Measurements from ENCODE around the gene RAPGEF2. TPM values are rescaled to one million over a fixed set of nuclear protein-coding genes. Genes with fewer than 3 reads are reported as not detected.

The RAPGEF2 gene
- total RNA-seq, 4 donors from 2014 or later, result 60.2 to 109 (median 79.7) TPM

DNA sequence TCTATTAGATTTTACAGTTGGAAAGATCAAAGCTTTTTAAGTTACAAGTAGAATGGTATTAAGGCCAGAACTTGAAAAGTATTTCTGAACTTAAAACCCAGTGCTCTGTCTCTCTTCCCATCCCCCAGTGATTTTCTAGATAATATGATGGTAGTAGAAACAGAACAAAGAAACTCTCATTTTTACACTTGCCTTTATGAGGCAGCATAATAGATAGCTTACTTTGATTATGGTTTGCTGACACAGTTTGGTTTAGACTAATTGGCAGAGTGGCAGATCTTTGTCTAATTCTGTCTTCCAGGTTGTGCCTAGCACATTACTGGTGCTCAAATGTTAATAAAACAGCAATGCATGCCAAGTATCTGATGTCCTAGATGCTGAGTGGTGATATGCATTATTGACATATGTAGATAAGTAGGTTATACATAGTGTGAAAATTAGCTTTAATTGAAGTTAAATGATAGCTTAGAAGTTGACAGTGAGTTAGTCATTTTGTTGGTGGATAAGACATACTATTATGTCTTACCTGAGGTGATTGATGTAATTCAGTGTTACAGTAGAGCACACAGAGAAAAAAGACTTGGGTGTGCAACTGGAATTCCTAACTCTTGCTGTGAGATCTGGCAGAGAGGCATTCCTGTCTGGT lies 4.3 kb upstream of the RAPGEF2 start:
- Histone ChIP-seq H3K4me3 (replicated peaks in 1 of 3) (no peak overlapping the region), H3K4me1 (peaks cover 3 to 4% of the 10 kb centered on the region in 2 donors), H3K9me3 (no peaks in the 10 kb centered on the region), H3K27me3 (no peaks in the 10 kb centered on the region), H3K36me3 (no peaks in the 10 kb centered on the region), H3K27ac (no peak overlapping the region)
- intact Hi-C loops (cut with DNase I), result no loop called here
- TF ChIP-seq, protein P1, sequence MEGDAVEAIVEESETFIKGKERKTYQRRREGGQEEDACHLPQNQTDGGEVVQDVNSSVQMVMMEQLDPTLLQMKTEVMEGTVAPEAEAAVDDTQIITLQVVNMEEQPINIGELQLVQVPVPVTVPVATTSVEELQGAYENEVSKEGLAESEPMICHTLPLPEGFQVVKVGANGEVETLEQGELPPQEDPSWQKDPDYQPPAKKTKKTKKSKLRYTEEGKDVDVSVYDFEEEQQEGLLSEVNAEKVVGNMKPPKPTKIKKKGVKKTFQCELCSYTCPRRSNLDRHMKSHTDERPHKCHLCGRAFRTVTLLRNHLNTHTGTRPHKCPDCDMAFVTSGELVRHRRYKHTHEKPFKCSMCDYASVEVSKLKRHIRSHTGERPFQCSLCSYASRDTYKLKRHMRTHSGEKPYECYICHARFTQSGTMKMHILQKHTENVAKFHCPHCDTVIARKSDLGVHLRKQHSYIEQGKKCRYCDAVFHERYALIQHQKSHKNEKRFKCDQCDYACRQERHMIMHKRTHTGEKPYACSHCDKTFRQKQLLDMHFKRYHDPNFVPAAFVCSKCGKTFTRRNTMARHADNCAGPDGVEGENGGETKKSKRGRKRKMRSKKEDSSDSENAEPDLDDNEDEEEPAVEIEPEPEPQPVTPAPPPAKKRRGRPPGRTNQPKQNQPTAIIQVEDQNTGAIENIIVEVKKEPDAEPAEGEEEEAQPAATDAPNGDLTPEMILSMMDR (IDR thresholded peaks at IDR 0.05), result no peak
- TF ChIP-seq POLR2A (IDR thresholded peaks at IDR 0.05), result no peak
- no peak for DNase-seq

DNA sequence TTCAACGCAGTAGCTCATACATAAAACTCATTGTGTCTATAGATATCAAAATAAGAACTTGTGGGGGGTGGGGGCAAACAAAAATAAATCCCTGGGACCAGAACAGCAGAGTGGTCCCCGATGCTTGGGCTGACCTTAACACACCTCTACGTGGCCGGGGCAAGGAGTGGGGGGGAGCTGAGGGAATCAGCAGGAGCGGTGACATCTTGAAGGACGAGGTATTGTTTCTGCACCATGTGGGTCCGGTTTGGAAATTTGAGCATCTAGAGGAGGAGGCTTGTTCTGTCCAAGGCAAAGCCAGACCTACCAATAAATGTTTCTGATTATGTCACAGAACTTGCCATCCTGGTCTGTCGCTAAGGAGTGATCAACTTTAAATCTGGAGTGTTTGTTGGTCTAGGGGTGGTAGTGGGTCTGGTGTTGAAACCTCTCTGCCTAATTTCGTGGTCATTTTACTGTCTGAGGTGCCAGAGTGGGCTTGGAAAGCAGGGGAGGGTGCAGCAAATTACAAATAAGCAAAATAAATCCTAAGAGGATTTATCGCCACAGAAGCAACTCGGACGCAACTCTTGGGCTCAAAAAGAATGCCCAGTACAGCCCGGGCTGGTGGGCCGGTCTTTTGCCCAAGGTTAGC lies 774 bp upstream of the RAPGEF2 start:
- peaks cover 18 to 25% of the 10 kb centered on the region in 2 donors for H3K4me1 ChIP-seq
- WGBS, 2 donors, result 35 to 41% methylated on average over 14 of the region's 14 CpGs
- no peaks in the 10 kb centered on the region for H3K27me3 ChIP-seq
- DNase-seq, result peak in 1 of 2 donors; percentile 24
- no peaks in the 10 kb centered on the region for H3K36me3 ChIP-seq
- no peaks in the 10 kb centered on the region for H3K9me3 ChIP-seq
- intact Hi-C loops (cut with DNase I), result loop anchor here (10.0 kb wide), 2 partner anchors 57 to 73 kb away; no protein-coding TSS in a partner anchor
- H3K4me3 ChIP-seq (replicated peaks in 1 of 3), result peak overlapping the region; percentile 67 to 87 (median 79)
- no peak for TF ChIP-seq POLR2A (IDR thresholded peaks at IDR 0.05)
- TF ChIP-seq, protein P1 (IDR thresholded peaks at IDR 0.05), result no peak
- peak overlapping the region; percentile 36 to 96 (median 87) for H3K27ac ChIP-seq

DNA sequence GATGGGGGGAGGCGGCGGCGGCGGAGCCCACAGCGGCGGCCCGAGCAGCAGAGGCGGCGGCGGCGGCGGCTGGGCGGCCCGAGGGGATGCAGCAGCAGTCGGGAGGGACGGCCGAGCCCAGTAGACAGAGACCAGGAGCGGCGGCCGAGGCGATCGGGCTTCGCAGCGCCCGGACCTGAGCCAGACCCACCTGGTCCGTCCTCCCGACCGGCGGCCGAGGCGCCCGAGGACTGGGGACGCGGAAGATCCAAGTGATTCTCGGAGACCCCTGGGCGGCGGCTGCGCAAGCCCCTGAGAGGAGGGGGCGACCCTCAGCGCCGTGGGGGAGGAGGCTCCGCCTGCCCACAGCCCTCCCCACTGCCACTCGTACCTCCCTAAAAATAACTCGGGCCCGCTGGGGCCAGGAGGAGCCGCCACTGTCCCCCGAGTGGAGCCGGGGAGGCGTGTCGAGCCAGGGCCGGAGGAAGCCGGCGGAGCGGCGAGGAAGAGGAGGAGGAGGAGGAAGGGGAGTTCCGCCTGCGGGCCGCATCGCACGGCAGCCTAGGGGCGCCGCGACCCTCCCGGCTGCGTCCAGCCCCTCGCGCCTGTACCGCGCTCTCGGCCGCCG lies 608 bp downstream of the RAPGEF2 start:
- Histone ChIP-seq H3K4me3 (replicated peaks in 1 of 3) (peak overlapping the region; percentile 79 to 88 (median 87)), H3K36me3 (no peaks in the 10 kb centered on the region), H3K9me3 (no peaks in the 10 kb centered on the region), H3K27ac (peak overlapping the region; percentile 64 to 97 (median 96)), H3K27me3 (no peaks in the 10 kb centered on the region), H3K4me1 (peaks cover 20 to 33% of the 10 kb centered on the region in 2 donors)
- intact Hi-C loops (cut with DNase I), result loop anchor here (10.0 kb wide), 2 partner anchors 59 to 71 kb away; no protein-coding TSS in a partner anchor
- peak in 1 of 2 donors; percentile 20 for TF ChIP-seq POLR2A (IDR thresholded peaks at IDR 0.05)
- TF ChIP-seq, protein P1 (IDR thresholded peaks at IDR 0.05), result peak in 1 of 6 experiments; percentile 0
- DNase-seq, result peak; percentile 59 to 64
- 0% methylated on average over 6 of the region's 72 CpGs; no CpG with 5 or more reads in 1 of the 2 donors for WGBS, 2 donors

DNA sequence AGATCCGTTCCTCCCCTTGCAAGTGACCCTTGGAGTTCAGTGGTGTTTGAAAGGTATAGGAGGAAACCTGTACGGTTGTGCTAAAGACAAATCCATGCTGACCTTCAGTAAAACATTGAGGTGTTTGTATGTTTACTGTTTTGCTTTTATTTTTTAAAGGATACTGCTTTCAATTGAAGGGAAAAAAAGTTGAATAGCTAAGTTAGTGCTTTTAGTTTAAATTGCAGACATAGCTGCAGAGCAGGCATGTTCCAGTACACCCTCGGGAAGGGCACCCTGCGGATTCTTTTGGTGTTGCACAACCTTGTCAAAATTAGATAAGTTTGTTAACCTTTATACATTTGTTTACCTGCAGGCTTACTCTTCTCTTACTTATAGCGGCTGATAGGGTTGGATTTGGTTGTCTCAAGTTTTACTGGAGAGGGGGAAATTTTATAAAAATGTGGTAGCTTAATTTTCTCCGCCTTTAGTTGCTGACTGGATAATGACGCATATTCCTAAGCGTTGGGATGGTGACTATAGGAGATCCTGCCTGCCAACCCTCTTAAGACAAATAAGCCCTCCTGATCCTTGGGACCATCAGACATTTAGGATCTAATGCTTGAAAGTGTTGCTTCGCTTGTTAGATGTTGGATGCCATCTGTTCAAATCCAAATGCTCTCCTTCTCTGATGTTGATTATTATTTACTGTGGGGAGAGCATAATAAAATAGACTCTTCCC lies 2.0 kb downstream of the RAPGEF2 start:
- intact Hi-C loops (cut with DNase I), result loop anchor here (10.0 kb wide), 2 partner anchors 60 to 70 kb away; no protein-coding TSS in a partner anchor
- TF ChIP-seq POLR2A (IDR thresholded peaks at IDR 0.05), result no peak
- TF ChIP-seq, protein P1 (IDR thresholded peaks at IDR 0.05), result peak in 2 of 6 experiments; percentile 2 to 33
- peak overlapping the region in 2 of 3 donors; percentile 76 to 96 for H3K27ac ChIP-seq
- H3K27me3 ChIP-seq, result no peaks in the 10 kb centered on the region
- WGBS, 2 donors, result 19 to 20% methylated on average over 9 of the region's 9 CpGs
- no peaks in the 10 kb centered on the region for H3K9me3 ChIP-seq
- no peaks in the 10 kb centered on the region for H3K36me3 ChIP-seq
- peak; percentile 26 to 30 for DNase-seq
- H3K4me1 ChIP-seq, result peaks cover 20 to 38% of the 10 kb centered on the region in 2 donors
- peak overlapping the region; percentile 23 to 79 (median 41) for H3K4me3 ChIP-seq (replicated peaks in 1 of 3)

Data from thyroid gland (tissue), 4 donors.